Measurements from ENCODE around the gene SPEM2. TPM values are rescaled to one million over a fixed set of nuclear protein-coding genes. Genes with fewer than 3 reads are reported as not detected.

Gene SPEM2
- total RNA-seq, 1 experiment from 2014 or later = 0.24 TPM

GRCh38 chr17:7413346-7413985 is 11.9 kb upstream of the SPEM2 start:
- CTCF ChIA-PET = no interaction called here
- Histone ChIP-seq H3K9me3 (ENCODE audit: low read depth, low read length, poor library complexity, severe bottlenecking) (no peaks in the 10 kb centered on the region), H3K27me3 (replicated peaks; ENCODE audit: insufficient read depth, low read depth, low read length, poor library complexity) (no peaks in the 10 kb centered on the region), H3K27ac (ENCODE audit: low read depth, low read length, poor library complexity, severe bottlenecking) (no peak overlapping the region), H3K4me3 (ENCODE audit: low read depth, low read length, poor library complexity, severe bottlenecking) (no peak overlapping the region), H3K36me3 (ENCODE audit: insufficient read depth, low read length, poor library complexity, severe bottlenecking) (peaks cover 17% of the 10 kb centered on the region), H3K4me1 (ENCODE audit: insufficient read depth, low read length, poor library complexity, severe bottlenecking) (no peaks in the 10 kb centered on the region)
- POLR2A ChIA-PET (ENCODE audit: low non-redundant PET) = no interaction called here
- intact Hi-C loops (cut with micrococcal nuclease; ENCODE audit: unreplicated experiment) = no loop called here
- BruUV-seq (replicated peaks) = no TSS peak
- no peak for DNase-seq (ENCODE audit: low spot score)
- TF ChIP-seq CTCF (conservative IDR thresholded peaks at IDR 0.05; ENCODE audit: low read depth, low read length) (no peak), EZH2 (IDR thresholded peaks at IDR 0.05; ENCODE audit: borderline replicate concordance, low read depth, low read length, poor library complexity, severe bottlenecking) (no peak)

- DNase-seq (ENCODE audit: low spot score) = no peak
- H3K4me3 ChIP-seq (ENCODE audit: low read depth, low read length, poor library complexity, severe bottlenecking) = no peak overlapping the region
- intact Hi-C loops (cut with micrococcal nuclease; ENCODE audit: unreplicated experiment) = no loop called here
- no peaks in the 10 kb centered on the region for H3K4me1 ChIP-seq (ENCODE audit: insufficient read depth, low read length, poor library complexity, severe bottlenecking)
- H3K27me3 ChIP-seq (replicated peaks; ENCODE audit: insufficient read depth, low read depth, low read length, poor library complexity) = no peaks in the 10 kb centered on the region
- no TSS peak for BruUV-seq (replicated peaks)
- POLR2A ChIA-PET (ENCODE audit: low non-redundant PET) = no interaction called here
- CTCF ChIA-PET = interaction anchor here (0.5 kb wide), 1 partner anchor 146 kb away, joined by 3 read pairs; no protein-coding TSS in a partner anchor
- H3K9me3 ChIP-seq (ENCODE audit: low read depth, low read length, poor library complexity, severe bottlenecking) = no peaks in the 10 kb centered on the region
- peaks cover 11% of the 10 kb centered on the region for H3K36me3 ChIP-seq (ENCODE audit: insufficient read depth, low read length, poor library complexity, severe bottlenecking)
- TF ChIP-seq EZH2 (IDR thresholded peaks at IDR 0.05; ENCODE audit: borderline replicate concordance, low read depth, low read length, poor library complexity, severe bottlenecking) = no peak
- no peak for TF ChIP-seq CTCF (conservative IDR thresholded peaks at IDR 0.05; ENCODE audit: low read depth, low read length)
- H3K27ac ChIP-seq (ENCODE audit: low read depth, low read length, poor library complexity, severe bottlenecking) = no peak overlapping the region
Measured at GRCh38 chr17:7414837-7415236, 10.6 kb upstream of the SPEM2 start.

GRCh38 chr17:7415784-7416183 is 9.6 kb upstream of the SPEM2 start:
- BruUV-seq (replicated peaks) = no TSS peak
- no peak for DNase-seq (ENCODE audit: low spot score)

More at GRCh38 chr17:7415784-7416183, 9.6 kb upstream of the SPEM2 start:
- Histone ChIP-seq H3K27me3 (replicated peaks; ENCODE audit: insufficient read depth, low read depth, low read length, poor library complexity) (no peaks in the 10 kb centered on the region), H3K4me3 (ENCODE audit: low read depth, low read length, poor library complexity, severe bottlenecking) (no peak overlapping the region), H3K36me3 (ENCODE audit: insufficient read depth, low read length, poor library complexity, severe bottlenecking) (peaks cover 9% of the 10 kb centered on the region), H3K4me1 (ENCODE audit: insufficient read depth, low read length, poor library complexity, severe bottlenecking) (no peaks in the 10 kb centered on the region), H3K9me3 (ENCODE audit: low read depth, low read length, poor library complexity, severe bottlenecking) (no peaks in the 10 kb centered on the region), H3K27ac (ENCODE audit: low read depth, low read length, poor library complexity, severe bottlenecking) (no peak overlapping the region)
- ChIA-PET CTCF (no interaction called here), POLR2A (ENCODE audit: low non-redundant PET) (no interaction called here)
- intact Hi-C loops (cut with micrococcal nuclease; ENCODE audit: unreplicated experiment) = no loop called here
- TF ChIP-seq CTCF (conservative IDR thresholded peaks at IDR 0.05; ENCODE audit: low read depth, low read length) (no peak), EZH2 (IDR thresholded peaks at IDR 0.05; ENCODE audit: borderline replicate concordance, low read depth, low read length, poor library complexity, severe bottlenecking) (no peak)
